Head of caudate nucleus (tissue), 42 donors: ENCODE results near the gene VIT.

Experiments
- DNase-seq, 42 donors: peaks; one replicate each; pipeline versions ENCODE4 v3.0.0 to v3.0.0-alpha.2; 2020 to 2021; ENCODE audit warnings: mixed read lengths in 7 of 42
- intact Hi-C: fragments of 100-400 bp; cut with DNase I; formaldehyde crosslinking; loops from one replicate; pipeline ENCODE4 v1.15.0; 2022

VIT gene, protein sequence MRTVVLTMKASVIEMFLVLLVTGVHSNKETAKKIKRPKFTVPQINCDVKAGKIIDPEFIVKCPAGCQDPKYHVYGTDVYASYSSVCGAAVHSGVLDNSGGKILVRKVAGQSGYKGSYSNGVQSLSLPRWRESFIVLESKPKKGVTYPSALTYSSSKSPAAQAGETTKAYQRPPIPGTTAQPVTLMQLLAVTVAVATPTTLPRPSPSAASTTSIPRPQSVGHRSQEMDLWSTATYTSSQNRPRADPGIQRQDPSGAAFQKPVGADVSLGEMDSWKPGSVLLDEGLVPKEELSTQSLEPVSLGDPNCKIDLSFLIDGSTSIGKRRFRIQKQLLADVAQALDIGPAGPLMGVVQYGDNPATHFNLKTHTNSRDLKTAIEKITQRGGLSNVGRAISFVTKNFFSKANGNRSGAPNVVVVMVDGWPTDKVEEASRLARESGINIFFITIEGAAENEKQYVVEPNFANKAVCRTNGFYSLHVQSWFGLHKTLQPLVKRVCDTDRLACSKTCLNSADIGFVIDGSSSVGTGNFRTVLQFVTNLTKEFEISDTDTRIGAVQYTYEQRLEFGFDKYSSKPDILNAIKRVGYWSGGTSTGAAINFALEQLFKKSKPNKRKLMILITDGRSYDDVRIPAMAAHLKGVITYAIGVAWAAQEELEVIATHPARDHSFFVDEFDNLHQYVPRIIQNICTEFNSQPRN

DNA sequence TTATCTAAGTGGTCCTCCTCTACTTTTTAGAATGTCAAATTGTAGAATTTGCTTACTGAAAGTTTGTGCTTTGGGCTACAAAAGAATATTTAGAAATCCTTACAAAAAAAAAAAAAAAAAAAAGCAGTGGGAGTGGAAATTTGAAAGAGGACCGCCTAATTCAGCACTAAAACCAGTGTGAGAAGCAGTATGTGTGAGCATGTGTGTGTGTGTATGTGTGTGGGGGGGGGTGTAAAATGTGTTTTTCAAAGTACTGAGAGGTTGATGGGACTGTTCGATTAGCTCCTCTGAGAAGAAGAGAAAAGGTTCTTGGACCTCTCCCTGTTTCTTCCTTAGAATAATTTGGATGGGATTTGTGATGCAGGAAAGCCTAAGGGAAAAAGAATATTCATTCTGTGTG is at the start of gene VIT:
Gene VIT (plus strand): TSS at position 175 of the 400 bp plus-strand sequence. CDS start 19,664 bp downstream, outside the sequence.
- intact Hi-C loops: no loop called here
- DNase-seq: no peak

DNA sequence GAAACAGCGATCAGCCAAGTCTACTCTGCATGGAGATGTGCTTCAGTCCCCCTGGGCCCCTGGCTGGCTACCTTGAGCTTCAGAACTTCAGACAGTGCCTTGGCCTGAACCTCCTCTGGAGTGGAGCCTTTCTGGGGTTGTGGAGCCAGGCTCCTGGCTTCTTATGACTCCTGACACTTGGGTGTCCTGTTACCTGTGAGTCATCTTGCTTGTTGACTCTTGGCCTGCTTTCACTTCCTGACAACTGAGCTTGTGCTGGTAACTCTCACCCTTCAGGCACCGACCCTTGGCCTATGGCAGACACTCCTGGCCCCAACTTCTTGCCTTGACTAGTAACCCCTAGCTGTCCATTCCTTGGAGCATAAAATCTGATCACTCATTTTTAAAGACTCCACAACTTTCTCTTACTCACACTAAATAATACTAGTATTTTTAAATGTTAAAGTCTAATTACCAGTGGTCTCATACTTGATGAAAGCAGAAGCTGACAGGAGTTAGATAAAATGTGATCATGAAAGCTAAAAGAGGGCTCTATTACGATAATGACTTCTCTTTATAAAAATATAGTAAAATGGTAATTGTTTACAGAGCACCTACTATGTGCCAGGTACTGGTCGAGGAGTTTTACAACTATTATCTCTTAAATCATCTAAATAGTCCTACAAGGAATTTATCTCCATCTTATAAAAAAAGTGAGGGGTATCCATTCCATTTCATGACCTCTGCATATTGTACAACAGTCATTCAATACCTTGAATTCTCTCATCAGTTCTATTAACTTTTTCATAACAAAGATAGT is 46.3 kb upstream of the VIT start:
- intact Hi-C loops: no loop called here
- no peak for DNase-seq

DNA sequence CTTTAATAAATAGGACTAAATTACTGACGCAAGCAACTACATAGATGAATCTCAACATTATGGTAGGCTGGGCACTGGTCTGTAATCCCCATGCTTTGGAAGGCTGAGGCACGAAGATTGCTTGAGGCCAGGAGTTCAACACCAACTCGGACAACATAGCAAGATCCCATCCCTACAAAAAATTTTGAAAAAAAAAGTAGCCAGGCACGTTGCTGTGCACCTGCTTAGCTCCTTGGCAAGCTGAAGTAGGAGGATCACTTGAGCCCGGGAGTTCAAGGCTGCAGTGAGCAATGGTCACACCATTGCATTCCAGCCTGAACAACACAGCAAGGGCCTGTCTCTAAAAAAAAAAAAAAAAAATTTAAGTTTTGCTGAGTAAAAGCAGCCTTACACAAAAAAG is 43.4 kb upstream of the VIT start:
- DNase-seq: no peak
- intact Hi-C loops: no loop called here

DNA sequence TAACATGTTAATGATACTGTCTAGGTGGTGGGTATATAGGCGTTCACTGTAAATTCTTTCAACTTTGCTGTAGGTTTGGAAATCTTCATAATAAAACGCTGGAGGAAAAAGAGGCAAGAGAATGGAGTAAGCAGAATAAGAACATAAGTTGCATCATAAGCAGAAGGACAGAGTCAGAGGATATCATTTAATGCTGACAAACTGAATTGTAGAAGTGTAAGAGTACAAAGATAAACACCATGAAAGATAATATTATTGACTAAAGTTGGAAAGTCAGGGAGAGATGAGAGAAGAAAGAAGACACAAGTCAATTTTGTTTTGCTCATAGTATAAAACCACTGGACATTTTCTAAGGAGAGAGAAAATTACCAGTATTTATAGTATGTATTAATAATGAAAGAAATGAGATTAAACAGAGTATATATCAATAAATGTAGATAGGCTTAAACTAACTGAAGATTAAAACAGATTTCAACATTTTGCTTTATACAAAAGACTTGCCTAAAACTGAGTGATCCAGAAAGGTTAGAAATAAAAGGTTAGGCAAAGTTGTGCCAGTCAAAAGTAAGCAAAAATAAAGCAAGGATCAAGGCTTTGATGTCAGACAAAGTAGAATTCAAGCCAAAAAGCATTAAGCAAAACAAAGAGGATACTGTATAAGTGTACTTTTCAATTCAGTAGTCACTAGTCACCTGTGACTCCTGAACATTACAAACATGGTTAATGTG is 42.4 kb upstream of the VIT start:
- no peak for DNase-seq
- intact Hi-C loops: no loop called here

DNA sequence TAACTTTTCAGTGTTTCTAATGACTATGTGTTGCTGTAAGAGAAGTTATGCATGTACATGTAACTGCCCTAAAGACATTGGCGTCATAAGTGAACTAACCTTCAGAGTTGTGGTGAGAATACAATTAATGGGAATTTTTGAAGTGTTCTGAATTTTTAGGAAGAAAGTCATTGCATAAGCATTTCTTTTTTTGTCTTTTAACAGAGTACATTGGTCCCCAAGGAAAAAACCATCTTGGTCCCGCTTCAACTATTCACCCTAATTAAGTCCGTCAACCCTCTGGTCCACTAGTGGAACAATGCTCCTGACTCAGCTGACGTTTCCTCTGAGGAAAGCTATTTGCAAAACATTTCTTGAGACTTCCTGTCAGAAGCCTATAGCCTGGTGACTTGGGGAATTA is 41.1 kb upstream of the VIT start:
- intact Hi-C loops: no loop called here

DNA sequence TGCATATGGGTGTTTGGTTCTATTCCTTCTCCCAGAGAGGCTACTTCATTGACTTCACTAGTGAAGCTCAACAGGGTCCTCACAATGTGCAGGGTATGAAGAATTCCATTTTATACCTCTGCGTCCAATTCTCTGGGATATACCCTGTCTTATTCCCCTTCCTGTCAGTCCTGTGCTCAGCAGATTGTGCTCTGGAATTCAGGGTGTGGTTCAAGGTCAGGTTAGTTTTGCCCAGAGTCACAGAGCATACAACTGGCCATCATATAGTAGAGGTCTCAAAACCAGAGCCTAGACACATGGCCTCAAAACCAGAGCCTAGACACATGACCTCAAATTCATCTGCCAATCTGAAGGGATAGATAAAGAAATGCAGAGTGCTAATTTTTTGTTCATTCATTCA is 38.8 kb upstream of the VIT start:
- no peak for DNase-seq
- intact Hi-C loops: no loop called here

More for the DNA sequence above, 41.1 kb upstream of the VIT start:
- DNase-seq: no peak

DNA sequence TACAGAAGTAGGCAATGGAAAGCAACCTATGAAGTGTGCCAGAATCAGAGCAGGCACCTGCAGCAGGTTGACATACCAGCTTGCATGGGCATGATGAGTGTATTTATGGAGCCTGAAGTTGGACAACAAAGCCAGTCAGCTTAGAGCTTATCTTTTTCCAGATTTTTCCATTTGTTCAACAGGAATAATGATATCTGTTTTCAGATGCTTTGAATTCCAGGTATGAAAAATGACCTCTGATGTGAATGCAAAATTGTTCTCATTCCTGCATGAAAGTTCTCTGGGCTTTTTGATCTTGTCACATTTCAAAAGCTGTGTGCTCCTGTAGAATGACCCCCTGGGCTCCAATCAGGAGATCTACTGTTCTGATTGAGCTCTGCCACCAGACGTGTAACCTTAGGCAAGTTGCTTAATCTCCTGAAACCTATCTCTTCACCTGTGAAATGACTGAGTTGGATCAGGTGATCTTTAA is 38.2 kb upstream of the VIT start:
- no peak for DNase-seq
- intact Hi-C loops: no loop called here

DNA sequence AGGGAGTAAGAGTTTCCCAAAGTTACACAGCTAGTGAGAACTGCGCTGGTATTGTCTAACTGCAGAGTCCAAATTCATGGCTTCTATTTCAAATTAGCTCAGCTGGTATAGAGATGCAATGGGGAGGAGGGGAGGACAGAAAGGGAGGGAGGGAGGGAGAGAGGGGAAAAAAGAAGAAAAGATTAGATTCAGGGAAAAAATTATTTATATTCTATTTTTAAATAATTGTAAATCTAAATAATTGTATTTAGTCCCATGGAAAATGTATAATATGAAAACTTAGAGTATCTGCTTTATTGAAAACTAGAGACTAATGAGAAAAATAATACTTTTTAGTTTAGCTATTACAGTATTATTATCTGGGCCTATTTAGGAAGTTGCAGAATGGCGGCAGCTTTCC is 37.3 kb upstream of the VIT start:
- intact Hi-C loops: no loop called here
- no peak for DNase-seq

DNA sequence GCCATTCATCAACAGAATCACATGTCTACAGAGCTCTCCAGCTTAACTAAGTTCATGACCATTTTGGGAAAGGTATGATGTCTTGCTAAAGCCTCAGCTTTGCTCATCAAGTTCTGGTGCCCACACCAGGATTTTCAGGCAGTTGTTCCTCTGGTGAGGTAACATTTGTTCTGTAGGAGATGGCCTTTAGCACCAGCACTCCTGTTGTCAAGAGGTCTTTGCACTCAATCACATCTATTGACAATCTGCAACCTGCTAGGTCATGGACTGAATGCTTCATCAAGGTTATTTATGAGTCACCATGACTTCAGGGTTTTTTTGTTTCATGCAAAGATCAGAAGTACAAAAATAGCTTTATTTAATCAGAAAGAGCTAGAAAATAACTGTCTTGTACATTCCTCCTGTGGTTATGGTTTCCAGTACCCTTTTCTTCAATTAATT is 36.6 kb upstream of the VIT start:
- intact Hi-C loops: no loop called here
- no peak for DNase-seq

DNA sequence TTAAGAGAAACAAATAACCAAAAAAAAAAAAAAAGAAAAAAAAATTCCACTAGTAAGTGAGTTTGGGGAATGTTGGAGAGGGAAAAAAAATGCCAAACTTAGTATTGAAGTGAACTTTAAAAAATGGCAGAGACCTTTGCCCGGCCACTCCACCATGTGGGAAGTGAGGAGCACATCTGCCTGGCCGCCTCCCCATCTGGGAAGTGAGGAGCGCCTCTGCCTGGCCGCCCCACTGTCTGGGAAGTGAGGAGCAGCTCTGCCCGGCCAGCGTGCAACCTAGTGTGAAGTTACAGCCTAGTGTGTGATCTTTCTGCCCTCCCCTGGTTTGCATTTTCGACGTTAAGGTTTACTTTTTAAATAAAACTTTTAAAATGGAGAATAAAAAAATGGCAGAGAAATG is 33.9 kb upstream of the VIT start:
- intact Hi-C loops: no loop called here
- DNase-seq: no peak

DNA sequence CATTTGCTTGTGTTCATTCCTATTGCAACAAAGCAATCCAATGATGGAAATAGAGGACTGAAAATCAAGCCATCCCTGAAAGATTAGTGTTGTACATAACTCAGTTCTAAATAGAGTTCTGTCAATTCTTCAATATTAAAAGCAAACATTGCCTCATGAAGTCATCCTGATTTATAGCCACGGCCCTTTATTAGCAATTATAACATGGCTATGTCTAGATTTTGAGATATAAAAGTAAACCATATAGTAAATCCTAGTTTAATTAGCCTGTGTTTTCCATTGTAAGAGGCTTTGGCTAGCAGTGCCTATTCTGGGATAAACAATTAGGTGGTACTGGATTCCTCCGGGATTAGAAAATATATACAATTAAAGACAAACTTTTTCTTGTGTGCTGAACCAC is 33.2 kb upstream of the VIT start:
- no peak for DNase-seq
- intact Hi-C loops: no loop called here

DNA sequence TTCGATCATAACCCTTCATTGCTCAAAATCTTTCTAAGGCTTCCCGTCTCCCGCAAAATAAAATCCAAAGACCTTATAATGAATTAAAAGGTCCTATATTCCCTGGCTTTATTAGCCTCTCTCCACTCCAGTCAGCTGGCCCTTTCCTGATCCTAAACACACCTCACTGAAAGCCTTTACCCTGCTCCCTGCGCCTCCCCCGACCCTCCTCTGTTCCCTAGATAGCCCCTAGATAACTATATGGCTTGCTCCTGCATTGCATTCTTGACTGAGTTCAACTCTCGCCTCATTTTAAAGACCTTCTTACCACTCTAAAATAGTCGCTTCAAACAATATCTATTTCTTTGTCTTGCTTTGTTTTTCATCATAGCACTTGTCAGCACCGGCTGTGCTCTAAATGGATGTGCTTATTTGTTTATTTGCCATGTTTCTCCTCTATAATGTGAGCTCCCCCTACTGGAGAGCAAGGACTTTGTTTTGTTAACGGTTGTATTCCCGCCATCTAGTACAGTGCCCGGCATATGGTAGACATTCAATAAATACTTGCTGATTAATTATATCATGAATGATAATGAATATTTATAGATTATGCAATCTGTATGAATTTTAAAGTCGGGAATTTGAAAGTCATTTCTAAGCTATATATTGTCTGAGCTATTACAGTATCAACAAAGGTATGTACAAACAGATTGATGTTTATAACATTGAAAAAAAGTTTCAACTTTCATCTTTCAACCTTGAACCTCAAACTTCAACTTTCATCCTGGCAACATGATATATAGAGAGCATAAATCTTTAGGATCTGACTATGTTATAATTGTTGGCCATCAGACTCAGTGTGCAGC is 32.4 kb upstream of the VIT start:
- intact Hi-C loops: no loop called here

DNA sequence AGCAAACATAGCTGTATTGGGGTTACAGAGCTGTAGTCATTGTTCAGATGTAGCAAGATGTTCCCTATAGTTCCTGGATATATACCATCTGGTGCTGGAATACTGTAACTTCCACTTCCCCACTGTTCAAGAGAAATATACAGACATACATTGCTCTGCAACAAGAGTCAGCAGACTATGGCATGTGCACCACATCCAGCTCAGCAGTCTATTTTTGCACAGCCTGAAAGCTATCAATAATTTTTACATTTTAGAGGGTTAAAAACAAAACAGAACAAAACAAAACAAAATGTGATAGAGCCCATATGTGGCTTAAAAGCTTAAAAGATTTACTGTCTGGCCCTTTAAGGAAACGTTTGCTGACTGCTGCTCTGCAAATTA is 31.8 kb upstream of the VIT start:
- no peak for DNase-seq

More for the DNA sequence above, 32.4 kb upstream of the VIT start:
- DNase-seq: peak in 15 of 42 donors; percentile 6 to 72 (median 27)

DNA sequence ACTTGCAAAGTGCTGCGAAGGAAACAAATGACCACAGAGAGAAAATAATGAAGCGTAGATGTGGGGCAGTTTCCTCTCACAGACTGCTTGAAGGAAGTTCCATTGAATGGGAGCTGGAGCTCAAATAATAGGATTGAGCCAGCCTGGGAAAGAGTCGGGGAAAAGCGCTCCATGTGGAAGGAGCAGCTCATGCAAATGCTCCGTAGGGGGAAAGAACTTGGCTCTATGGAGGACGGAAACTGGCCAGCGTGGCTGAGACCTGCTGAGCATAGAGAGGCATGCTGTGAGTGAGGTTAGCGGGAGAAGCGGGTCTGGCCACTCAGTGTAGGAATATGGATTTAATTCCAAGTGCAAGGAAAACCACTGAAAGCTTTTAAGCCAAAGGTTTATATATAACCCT is 28.6 kb upstream of the VIT start:
- DNase-seq: peak in 16 of 42 donors; percentile 7 to 47 (median 22)
- intact Hi-C loops: loop anchor here (5.0 kb wide), 1 partner anchor 311 kb away; the partner anchor contains the start of gene CRIM1

More for the DNA sequence above, 31.8 kb upstream of the VIT start:
- intact Hi-C loops: loop anchor here (5.0 kb wide), 1 partner anchor 307 kb away; the partner anchor contains the start of gene CRIM1

DNA sequence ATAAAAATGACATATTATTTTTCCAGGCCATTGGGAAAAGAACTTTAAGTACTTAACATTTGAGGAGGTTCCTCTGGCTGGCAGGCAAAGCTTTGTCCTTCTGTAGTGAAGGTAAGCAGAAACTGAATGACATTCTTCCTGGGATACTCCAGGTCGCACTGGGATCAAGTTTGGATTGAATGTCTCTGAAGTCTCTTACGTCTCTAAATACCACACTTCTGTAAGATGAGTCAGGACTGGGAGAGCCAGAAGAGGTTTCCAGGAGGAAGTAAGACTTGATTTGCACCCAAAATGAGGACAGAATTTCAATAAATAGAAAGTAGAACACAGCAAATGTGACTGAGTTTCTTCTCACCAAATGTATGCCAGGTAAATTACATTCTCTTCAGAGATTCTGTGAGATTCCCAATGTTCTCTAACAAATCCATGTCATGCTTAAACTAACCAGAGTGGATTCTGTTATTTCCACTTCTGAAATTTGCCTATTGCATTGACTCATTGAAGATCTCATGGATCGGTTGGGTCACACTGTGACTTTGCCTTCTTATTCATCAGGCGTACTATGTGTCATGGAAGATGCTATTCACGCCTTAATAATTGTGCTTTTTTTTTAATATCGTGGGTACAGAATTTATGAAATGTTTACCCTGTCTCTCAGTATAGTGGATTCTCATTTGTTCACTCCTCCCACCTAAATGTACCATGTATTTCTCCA is 25.5 kb upstream of the VIT start:
- intact Hi-C loops: no loop called here
- DNase-seq: no peak

DNA sequence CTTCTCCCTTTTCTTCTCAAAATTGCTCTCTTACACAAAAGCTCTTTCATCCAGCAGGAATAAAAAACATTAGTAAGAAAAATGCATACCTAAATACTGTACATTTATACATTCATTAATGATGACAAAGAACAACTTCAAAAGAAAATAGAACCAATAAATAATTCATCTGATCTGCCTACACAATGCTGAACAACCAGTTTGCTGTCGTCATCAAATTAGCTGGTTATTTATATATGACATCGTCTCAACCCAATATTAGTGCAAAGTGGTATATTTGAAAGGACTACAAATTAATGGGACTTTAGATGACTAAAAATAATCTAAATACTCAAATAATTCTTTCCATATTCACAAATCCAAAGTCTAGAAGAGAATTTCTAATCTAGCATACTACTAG is 24.8 kb upstream of the VIT start:
- intact Hi-C loops: no loop called here
- DNase-seq: no peak

DNA sequence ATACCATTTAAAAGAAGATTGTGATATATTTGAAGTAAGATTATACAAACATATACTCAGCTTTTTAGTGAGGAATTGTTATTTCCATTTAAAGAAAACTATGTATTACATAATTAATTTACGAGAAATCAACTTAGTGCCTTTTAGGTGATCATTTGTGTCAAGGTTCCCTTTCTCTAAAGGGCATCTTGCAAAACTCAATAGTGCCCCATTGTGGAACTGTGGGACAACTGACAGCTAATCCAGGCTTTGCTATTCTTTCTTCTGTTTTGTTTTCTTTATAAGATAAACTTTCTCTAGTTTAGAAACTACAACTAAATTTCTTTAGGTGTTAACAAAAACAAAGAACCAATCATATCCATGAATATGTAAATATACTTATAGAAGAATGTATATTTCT is 24.3 kb upstream of the VIT start:
- peak in 8 of 42 donors; percentile 10 to 23 (median 18) for DNase-seq
- intact Hi-C loops: no loop called here
